GM18858 (cell line): ENCODE results near the gene BCR.
"Not testable (repeated sequence)": the region's sequence is repeated elsewhere in the genome, so short reads cannot be mapped to it uniquely, and the experiment has no call there.

Experiments
- ATAC-seq: cut with Tn5 transposase; IDR thresholded peaks from one replicate; pipeline ENCODE4 v1.9.1; 2021; ENCODE audit not compliant: unreplicated experiment

The BCR gene

DNA sequence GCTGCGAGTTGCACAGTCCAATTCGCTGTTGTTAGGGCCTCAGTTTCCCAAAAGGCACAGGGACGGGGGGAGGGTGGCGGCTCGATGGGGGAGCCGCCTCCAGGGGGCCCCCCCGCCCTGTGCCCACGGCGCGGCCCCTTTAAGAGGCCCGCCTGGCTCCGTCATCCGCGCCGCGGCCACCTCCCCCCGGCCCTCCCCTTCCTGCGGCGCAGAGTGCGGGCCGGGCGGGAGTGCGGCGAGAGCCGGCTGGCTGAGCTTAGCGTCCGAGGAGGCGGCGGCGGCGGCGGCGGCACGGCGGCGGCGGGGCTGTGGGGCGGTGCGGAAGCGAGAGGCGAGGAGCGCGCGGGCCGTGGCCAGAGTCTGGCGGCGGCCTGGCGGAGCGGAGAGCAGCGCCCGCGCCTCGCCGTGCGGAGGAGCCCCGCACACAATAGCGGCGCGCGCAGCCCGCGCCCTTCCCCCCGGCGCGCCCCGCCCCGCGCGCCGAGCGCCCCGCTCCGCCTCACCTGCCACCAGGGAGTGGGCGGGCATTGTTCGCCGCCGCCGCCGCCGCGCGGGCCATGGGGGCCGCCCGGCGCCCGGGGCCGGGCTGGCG lies at the start of gene BCR:
TSS of gene BCR (plus strand) at position 209 of the 592 bp plus-strand sequence. CDS start 452 bp downstream, outside the sequence.
- ATAC-seq = no peak

GRCh38 chr22:23130697-23131096 lies 49.6 kb upstream of the BCR start:
- ATAC-seq = no peak

DNA sequence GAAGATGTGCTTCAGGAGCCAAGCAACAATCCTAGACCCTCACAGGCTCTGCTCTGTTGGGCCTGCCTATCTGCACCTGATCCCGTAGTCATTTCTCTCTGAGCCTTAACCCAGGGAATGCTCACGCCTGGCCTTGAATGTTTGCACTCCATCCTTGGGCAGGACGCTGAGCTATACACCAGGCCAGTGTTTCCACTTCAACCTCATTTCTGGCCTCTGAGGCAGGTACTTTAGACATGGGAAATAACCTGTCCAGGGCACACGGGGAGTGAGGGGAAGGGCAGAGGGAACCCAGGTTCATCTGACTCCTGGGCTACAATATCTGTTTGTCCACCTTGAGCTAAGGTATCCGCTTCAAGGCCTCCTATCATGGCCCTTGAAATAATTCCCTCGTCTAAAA lies 48.4 kb upstream of the BCR start:
- ATAC-seq = no peak

DNA sequence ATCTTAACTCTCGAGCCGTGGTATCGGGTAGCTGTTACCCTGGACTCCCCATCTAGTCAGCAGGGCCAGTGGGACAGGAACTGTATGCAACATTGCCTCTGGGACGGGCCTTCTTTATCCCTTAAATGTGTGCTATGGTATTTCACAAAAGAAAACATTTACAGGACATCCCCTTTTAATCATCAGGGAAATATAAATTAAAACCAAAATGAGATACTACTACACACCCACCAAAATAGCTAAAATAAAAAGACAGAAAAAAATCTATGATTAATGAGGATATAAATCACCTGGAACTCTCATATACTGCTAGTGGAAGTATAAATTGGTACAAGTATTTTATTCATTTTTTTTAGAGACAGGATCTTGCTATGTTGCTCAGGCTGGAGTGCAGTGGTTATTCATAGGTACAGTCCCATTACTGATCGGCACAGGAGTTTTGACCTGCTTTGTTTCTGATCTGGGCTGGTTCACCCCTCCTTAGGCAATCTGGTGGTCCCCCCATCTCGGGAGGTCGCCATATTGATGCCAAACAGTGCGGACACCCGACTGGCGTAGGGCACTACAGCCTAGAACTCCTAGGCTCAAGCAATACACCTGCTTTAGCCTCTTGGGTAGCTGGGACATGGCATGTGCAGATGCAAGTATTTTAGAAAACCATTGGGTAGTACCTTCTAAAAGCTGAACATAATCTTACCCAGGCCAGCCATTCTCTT lies 47.8 kb upstream of the BCR start:
- no peak for ATAC-seq

DNA sequence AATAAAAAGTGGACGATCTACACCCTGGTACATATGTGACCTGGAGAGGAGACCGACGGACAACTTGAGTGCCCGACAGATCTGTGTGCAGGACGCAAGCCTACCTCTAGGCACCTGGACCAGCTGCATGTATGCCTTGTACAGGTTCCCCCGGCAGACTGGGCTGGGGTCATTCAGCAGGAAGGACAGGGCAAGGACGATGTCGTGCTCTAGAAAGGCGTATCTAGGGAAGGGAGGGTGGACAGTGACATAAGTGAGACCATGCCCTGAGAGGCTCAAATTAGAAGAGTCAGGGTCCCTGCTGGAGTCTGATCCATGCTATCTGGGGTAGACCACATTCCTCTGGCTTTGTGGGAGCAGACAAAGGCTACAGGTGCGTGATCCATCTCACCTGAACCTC lies 46.4 kb upstream of the BCR start:
- ATAC-seq = no peak

DNA sequence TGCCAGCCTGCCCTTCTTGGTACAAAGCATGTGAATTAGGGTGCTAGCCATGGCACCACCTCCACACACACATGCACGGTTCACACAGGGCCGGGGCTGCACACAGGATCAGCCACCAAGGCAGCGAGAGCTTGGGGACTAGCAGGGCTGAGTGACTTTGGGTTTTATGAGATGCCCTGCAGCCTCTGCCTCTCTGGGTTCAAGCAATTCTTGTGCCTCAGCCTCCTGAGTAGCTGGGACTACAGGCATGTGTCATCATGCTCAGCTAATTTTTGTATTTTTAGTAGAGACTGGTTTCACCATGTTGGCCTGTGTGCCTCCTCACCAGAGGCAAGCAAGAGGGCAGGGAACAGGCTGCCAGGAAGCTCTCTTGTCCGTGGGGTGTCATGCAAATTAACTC lies 43.3 kb upstream of the BCR start:
- ATAC-seq = not testable (repeated sequence)

GRCh38 chr22:23137468-23137867 lies 42.8 kb upstream of the BCR start:
- ATAC-seq = no peak

GRCh38 chr22:23137905-23138561 lies 42.3 kb upstream of the BCR start:
- ATAC-seq = no peak

DNA sequence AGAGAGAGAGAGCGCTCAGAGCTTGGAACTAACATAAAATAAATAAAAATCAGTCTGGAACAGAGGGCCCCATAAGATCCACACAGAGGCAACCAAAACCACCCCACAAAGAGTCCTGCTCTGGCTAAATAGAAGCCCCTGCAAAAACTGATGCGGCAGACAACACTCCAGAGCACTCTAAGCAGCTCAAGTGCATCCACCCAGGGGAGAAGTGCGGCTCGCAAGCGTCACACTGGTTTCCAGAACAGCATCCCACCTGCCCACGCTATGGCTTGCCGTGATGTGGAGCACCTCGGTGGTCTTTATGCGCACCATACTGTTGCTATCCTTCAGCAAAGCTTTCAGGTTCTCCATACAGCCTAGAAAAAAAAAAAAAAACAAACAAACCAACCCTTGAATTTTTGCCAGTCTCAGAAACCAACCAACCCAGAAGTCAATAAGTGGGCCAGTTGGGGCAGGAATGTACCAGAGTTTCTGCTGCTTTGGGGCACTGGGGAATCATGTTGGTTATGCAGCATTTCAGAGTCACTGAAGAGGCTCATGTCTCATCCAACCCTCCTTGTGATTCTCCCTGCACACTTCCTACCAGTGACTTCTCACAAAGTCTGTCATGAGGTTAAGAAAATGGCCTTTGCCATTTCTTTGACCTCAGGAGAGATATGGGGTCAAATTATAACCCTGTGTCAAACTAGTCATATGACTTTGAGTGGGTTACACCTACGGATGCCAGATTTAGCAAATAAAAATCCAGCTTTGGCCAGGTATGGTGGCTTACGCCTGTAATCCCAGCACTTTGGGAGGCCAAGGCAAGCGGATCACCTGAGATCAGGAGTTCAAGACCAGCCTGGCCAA lies 41.5 kb upstream of the BCR start:
- ATAC-seq = no peak

DNA sequence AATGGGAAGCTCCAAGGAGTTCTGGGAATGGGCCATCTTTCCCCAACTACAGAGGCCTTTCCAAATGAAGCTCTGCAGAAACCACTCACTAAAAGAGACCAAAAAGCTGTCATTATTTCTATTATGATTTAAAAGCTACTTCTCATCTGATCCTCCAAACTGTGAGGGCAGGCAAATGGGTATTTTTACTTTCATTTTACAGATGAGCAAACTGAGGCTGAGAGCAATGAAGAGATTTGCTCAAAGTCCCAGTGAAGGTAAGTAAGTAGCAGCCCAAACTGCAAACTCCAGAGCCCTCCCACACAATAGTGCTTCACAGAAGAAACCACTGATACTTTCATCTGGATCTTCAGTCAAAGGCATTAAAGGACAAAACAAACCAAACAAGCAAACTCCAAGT lies 39.9 kb upstream of the BCR start:
- no peak for ATAC-seq

DNA sequence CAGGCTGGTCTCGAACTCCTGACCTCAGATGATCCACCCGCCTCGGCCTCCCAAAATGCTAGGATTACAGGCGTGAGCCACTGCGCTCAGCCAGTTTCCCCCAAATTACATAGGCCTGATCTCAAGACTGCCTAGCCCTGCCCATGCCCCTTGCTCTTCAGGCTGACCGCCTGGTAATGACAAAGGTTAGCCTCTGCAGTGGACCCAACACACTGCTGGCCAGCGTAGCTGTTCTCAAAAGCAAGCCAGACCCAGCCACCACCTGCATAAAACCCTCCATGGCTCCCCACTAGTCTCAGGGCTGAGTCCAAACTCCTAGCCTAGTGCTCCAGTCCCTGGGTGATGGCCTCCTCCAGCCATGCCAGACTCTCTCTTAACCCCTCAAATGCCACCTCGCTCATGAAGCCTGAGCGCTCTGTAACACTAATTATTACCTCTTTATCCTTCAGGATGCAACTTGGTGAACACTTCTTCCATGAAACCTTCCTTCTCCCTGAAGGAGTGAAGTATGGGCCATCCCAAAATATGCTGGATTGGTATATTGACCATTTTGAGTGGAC lies 37.7 kb upstream of the BCR start:
- ATAC-seq = no peak

GRCh38 chr22:23143119-23143518 lies 37.2 kb upstream of the BCR start:
- no peak for ATAC-seq

DNA sequence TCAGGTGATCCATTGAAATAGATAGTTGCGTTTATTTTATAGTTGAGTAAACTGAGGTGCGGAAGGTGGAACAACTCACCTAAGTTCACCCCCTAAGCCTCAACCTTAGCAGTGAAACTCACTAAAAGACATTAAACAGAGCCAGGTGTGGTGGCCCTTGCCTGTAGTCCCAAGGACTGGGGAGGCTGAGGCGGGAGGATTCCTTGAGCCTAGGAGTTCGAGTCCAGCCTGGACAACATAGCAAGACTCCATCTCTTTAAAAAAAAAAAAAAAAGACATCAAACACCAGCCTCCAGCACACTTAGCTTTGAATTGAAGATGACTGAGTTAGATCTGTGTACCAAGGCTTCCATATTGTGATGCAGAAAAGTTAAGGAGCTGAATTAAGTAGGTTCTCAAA lies 35.9 kb upstream of the BCR start:
- no peak for ATAC-seq

DNA sequence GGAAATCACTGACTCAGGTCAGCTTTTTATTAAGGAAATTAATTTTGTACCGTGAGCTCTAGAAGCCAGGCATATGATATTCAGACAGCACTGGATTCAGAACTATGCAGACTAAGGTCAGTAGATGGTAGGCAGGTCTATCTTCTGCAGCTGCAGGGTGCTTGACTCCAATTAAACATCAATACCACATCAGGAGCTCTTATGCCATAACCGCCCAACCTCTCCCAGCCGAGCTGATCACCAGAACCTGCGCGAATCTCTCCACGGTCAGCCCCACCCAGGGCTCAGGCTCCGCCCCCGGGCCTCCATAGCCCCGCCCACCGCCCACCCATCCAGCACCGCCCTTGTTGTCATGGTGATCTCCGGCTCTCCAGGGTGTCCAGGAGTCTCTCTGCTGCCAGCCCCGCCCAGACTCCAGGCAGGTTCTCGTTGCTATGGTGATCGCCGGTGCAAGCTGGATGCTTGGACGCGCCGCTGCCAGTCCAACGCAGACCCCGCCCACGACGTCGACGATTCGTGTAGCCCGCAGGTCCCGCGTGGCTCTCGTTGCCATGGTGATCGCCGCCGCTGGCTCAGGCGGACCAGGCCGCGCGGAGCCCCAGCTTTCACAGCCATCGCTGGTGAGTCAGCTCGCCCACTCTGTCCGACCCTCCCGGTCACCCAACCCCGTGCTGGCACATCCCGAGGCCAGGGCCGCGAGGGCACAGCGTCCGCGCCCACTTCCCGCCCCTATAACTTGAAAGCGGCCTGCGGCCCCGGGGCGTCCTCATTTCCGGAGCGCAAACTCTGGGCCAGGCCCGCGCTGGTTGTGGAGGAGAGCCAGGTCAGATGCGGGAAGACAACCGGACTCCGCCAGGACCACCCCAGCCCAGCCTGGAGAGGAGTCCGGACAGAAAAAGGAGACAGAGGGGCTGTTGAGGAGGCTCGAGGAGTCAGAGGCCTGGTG lies 35.1 kb upstream of the BCR start, which contains the start of gene RAB36:
TSS of gene RAB36 (plus strand) at position 546 of the 946 bp plus-strand sequence. CDS start 1,140 bp downstream, outside the sequence.
- no peak for ATAC-seq

GRCh38 chr22:23145878-23146470 lies 34.3 kb upstream of the BCR start:
- no peak for ATAC-seq

GRCh38 chr22:23146478-23147205 lies 33.7 kb upstream of the BCR start:
- ATAC-seq = no peak

DNA sequence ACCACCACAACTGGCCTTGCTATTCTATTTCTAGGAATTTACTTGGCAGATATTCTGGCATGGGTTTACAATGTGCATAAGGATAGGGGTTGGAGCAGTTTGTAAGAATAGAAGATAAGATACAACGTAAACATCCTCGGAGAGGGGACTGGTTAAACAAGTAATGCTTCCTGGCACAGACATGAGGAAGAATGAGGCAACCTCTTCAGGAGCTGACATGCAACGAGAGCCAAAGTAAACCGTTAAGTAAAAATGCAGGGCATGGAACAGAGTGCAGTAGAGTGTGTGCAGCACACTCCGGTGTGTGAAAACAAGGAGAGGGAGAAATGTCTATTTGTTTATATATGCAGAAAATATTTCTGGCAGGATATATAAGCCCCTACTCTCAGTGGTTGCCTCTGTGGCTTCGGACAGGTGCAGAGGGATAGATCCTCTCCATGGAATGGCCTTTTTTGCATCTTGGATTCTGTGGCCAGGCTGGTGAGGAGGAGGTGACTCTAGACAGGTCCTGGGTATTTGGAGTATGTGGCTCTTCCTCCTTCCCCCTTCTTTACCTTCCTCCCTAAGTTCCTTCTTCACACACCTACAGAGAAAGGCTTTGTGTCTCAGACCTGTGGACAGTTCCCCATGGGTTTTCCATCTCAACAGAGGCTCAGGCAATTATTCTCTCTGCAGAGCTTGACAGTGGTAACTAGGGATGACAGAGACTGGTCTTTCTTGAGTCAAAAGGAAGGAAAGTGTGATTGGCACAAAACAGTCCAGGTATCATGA lies 32.5 kb upstream of the BCR start:
- ATAC-seq = no peak

DNA sequence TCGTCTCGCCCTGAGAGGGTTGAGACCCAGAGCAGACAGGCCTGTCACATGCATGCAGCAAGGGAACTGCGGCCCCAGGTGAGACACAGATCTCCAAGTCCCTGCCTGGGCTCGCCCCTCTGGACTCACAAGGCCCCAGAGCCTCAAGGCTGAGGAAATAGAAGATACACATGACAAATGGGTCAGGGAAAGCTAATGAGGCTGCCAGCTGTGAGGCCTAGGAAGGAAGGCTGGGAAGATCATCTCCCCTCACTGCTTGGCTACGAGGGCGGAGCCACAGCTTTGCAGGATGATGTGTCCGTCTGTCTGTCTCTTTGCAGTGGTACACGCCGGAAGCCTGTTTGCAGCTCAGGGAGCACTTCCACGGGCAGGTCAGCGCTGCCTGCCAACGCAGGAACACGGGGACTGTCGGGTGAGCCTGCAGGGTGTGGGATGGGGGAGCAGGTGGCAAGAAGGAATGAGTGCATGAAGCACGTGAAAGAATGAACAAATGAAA lies 30.5 kb upstream of the BCR start:
- no peak for ATAC-seq
